Gastrocnemius medialis (tissue), 4 donors: ENCODE data around the gene GALNTL6.
A peak's percentile ranks its signal among the peaks of the same experiment; 100 is the strongest.

Experiments
- POLR2A ChIP-seq, 2 donors: fragments of 450-650 bp; IDR thresholded peaks; one replicate each; pipeline ENCODE4 v1.6.1; 2017; ENCODE audit warnings: antibody characterized with exemption in 2 of 2, mild to moderate bottlenecking in 2 of 2, moderate library complexity in 2 of 2
- TF ChIP-seq, protein P1 (sequence below), 5 experiments: fragments of 450-650 bp in 3 of 5; fragments of 200-600 bp in 2 of 5; sonication (generic) in 2 of 5; IDR thresholded peaks in 4 of 5; conservative IDR thresholded peaks in 1 of 5; 1 replicate in 4 of 5; 2 replicates in 1 of 5; pipeline ENCODE4 v1.5.1; 2016 to 2019; ENCODE audit warnings: antibody characterized with exemption in 5 of 5, mild to moderate bottlenecking in 3 of 5, moderate library complexity in 3 of 5

DNA sequence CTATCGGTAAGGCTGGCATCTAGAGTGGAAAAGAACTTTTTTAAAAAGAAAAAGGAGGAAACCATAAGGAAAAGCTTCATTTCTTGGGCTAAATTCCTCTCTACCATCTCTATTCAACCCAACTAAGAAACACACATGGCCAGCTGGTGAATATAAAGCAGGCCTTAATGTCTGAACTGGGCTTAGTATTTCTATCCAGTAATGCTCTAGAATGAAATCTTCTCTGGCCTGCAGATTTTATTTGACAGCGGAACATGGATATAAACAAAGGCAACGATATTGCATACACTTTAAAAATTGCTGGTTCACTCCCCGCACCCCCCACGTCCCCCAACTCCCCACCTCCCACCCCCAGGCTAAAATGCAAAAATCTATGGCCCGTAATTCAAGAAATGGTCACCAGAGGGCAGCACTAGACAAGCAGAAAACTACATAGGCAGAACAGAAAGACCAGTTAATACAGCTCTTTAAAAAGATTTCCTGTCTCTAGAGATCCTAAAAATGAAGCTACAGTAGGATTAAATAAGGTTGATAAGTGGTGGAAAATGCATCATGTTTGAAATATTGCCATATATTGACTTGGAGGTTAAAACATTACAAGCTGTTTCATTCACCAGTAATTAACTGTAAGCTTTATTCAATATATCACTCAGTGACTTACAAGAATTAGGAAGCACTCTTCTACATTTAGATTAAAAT is 1200.2 kb downstream of the GALNTL6 start:
- TF ChIP-seq, protein P1, sequence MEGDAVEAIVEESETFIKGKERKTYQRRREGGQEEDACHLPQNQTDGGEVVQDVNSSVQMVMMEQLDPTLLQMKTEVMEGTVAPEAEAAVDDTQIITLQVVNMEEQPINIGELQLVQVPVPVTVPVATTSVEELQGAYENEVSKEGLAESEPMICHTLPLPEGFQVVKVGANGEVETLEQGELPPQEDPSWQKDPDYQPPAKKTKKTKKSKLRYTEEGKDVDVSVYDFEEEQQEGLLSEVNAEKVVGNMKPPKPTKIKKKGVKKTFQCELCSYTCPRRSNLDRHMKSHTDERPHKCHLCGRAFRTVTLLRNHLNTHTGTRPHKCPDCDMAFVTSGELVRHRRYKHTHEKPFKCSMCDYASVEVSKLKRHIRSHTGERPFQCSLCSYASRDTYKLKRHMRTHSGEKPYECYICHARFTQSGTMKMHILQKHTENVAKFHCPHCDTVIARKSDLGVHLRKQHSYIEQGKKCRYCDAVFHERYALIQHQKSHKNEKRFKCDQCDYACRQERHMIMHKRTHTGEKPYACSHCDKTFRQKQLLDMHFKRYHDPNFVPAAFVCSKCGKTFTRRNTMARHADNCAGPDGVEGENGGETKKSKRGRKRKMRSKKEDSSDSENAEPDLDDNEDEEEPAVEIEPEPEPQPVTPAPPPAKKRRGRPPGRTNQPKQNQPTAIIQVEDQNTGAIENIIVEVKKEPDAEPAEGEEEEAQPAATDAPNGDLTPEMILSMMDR (IDR thresholded peaks at IDR 0.05 in 4 of 5, conservative IDR thresholded peaks at IDR 0.05 in 1 of 5), result peak; percentile 29 to 81 (median 39)
- TF ChIP-seq POLR2A (IDR thresholded peaks at IDR 0.05), result no peak
